AG04449 (cell line): ENCODE data around the gene SDK2.
"Not testable (repeated sequence)": the region's sequence is repeated elsewhere in the genome, so short reads cannot be mapped to it uniquely, and the experiment has no call there.

ENCODE experiments used
- CTCF ChIA-PET: fragments of 350-600 bp; formaldehyde crosslinking; extraction: SDS; loops from one replicate; lab custom pipeline; 2021; ENCODE audit warnings: antibody characterized with exemption; lab: Yijun Ruan, JAX
- POLR2A ChIA-PET: fragments of 400-600, 350-600 bp; formaldehyde crosslinking; extraction: SDS; loops from one replicate; lab custom pipeline; 2020; ENCODE audit warnings: antibody characterized with exemption, inconsistent platforms; lab: Yijun Ruan, JAX
- DNase-seq: peaks from one replicate; pipeline ENCODE4 v3.0.0-alpha.2; 2010; ENCODE audit warnings: low read depth, low spot score
- H3K4me3 ChIP-seq: 2 replicates; pipeline ENCODE4 v1.5.1; 2011; ENCODE audit warnings: low read depth, mild to moderate bottlenecking, control low read depth, low read length
- CTCF ChIP-seq: IDR thresholded peaks from one replicate; pipeline ENCODE4 v1.5.1; 2011; ENCODE audit warnings: mild to moderate bottlenecking, moderate library complexity, low read length, control low read depth, inconsistent platforms; ENCODE audit not compliant: insufficient read depth; ENCODE audit errors: missing control alignments

The SDK2 gene

DNA sequence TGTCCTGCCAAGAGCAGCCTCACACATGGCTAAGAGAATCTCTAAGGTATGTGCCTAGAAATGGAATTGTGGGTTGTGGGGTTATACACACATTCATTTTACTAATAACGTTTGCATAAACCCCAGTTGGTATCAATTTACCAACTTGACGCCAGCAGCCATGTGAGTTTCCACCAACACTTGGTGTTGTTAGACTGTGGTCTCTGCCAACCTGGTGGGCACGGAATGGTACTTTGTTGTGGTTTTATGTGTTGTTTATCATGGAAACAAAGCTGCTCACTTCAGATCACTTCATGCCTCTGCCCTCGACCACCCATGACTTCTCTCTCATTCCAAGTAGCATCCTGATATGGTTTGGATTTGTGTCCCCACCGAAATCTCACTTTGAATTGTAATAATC lies 180.4 kb downstream of the SDK2 start:
- CTCF ChIA-PET = no interaction called here
- POLR2A ChIA-PET = no interaction called here
- TF ChIP-seq CTCF = no peak
- no peak for DNase-seq
- H3K4me3 ChIP-seq = no peak overlapping the region

GRCh38 chr17:73462823-73463222 lies 181.4 kb downstream of the SDK2 start:
- ChIA-PET CTCF (no interaction called here), POLR2A (no interaction called here)
- no peak for DNase-seq
- no peak overlapping the region for H3K4me3 ChIP-seq
- TF ChIP-seq CTCF = no peak

GRCh38 chr17:73459980-73460379 lies 184.3 kb downstream of the SDK2 start:
- POLR2A ChIA-PET = no interaction called here
- no peak for DNase-seq
- TF ChIP-seq CTCF = no peak
- H3K4me3 ChIP-seq = no peak overlapping the region
- CTCF ChIA-PET = no interaction called here

DNA sequence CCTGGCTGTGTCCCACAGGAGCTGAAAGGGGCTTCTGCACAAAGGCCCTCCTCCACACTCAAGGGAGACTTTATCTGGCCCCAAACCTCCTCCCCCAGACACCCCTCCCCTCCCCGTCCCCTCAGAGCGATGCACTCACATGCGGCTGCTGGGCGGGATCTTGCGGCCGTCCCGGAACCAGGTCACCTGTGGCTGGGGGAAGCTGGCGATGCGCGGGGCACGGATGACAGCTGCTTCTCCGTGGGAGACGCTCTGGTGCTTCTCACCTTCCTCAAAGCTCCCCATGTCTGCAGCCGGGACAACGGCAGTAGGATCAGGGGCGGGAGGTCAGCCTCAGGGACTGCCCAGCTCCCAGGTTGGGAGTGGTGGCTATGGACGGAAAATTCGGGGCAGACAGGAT lies 188.5 kb downstream of the SDK2 start:
- ChIA-PET CTCF (interaction anchor here (0.7 kb wide), 1 partner anchor 26 kb away, joined by 4 read pairs; no protein-coding TSS in a partner anchor), POLR2A (no interaction called here)
- no peak for DNase-seq
- no peak overlapping the region for H3K4me3 ChIP-seq
- no peak for TF ChIP-seq CTCF

- no peak for TF ChIP-seq CTCF
- ChIA-PET POLR2A (no interaction called here), CTCF (interaction anchor here (0.7 kb wide), 1 partner anchor 26 kb away, joined by 4 read pairs; no protein-coding TSS in a partner anchor)
- no peak for DNase-seq
- no peak overlapping the region for H3K4me3 ChIP-seq
These were observed 189.1 kb downstream of the SDK2 start for GRCh38 chr17:73455050-73455687.

- CTCF ChIA-PET, POLR2A ChIA-PET, H3K4me3 ChIP-seq, DNase-seq: not testable (repeated sequence)
These were observed 190.8 kb downstream of the SDK2 start for GRCh38 chr17:73453494-73453893.

- no peak for DNase-seq
- TF ChIP-seq CTCF = no peak
- H3K4me3 ChIP-seq = no peak overlapping the region
- ChIA-PET POLR2A (no interaction called here), CTCF (no interaction called here)
These were observed 191.2 kb downstream of the SDK2 start for GRCh38 chr17:73453090-73453489.
